Endometrial microvascular endothelial cells (primary cell): Measurements from ENCODE around the gene VAMP4. TPM values are rescaled to one million over a fixed set of nuclear protein-coding genes. Genes with fewer than 3 reads are reported as not detected.
"Not testable (repeated sequence)": the region's sequence is repeated elsewhere in the genome, so short reads cannot be mapped to it uniquely, and the experiment has no call there.

ENCODE experiments used
- in situ Hi-C: cut with HindIII; loops from 2 replicates; pipeline ENCODE4 v1.10.0; 2017; ENCODE audit warnings: low sequenced_read_pairs, low pct_unique_long_range_greater_than_20kb; ENCODE audit errors: inconsistent ontology term
- total RNA-seq: library from RNA; depleted of rRNA; stranded (reverse); fragments of >200 nt; gene quantifications from one replicate; pipeline ENCODE4 v1.2.3, GENCODE V29; 2015; ENCODE audit errors: inconsistent ontology term

The VAMP4 gene
- total RNA-seq, 1 donor from 2014 or later: 10.0 TPM

- in situ Hi-C loops: no loop called here
Observed at GRCh38 chr1:171715813-171716251, 26.0 kb downstream of the VAMP4 start.

GRCh38 chr1:171712341-171712740, 29.5 kb downstream of the VAMP4 start:
- in situ Hi-C loops: no loop called here

GRCh38 chr1:171711643-171712042, 30.2 kb downstream of the VAMP4 start:
- in situ Hi-C loops: no loop called here

GRCh38 chr1:171707583-171707982, 34.3 kb downstream of the VAMP4 start:
- in situ Hi-C loops: no loop called here

GRCh38 chr1:171702598-171702997, 39.3 kb downstream of the VAMP4 start:
- in situ Hi-C loops: no loop called here

- in situ Hi-C loops: no loop called here
Observed at GRCh38 chr1:171699531-171699930, 42.3 kb downstream of the VAMP4 start.

GRCh38 chr1:171695772-171696171, 46.1 kb downstream of the VAMP4 start:
- in situ Hi-C loops: not testable (repeated sequence)

GRCh38 chr1:171693541-171693940, 48.3 kb downstream of the VAMP4 start:
- in situ Hi-C loops: not testable (repeated sequence)

- in situ Hi-C loops: no loop called here
Observed at GRCh38 chr1:171683870-171684269, 58.0 kb downstream of the VAMP4 start.

GRCh38 chr1:171680339-171680738, 61.5 kb downstream of the VAMP4 start:
- in situ Hi-C loops: no loop called here

GRCh38 chr1:171676823-171677222, 65.0 kb downstream of the VAMP4 start:
- in situ Hi-C loops: no loop called here

GRCh38 chr1:171674431-171675405, 67.1 kb downstream of the VAMP4 start:
- in situ Hi-C loops: loop anchor here (25.0 kb wide), 1 partner anchor 288 kb away; no protein-coding TSS in a partner anchor

- in situ Hi-C loops: loop anchor here (25.0 kb wide), 1 partner anchor 292 kb away; no protein-coding TSS in a partner anchor
Observed at GRCh38 chr1:171670739-171671138, 71.1 kb downstream of the VAMP4 start.

GRCh38 chr1:171668372-171668771, 73.5 kb downstream of the VAMP4 start:
- in situ Hi-C loops: loop anchor here (25.0 kb wide), 1 partner anchor 294 kb away; no protein-coding TSS in a partner anchor

GRCh38 chr1:171666114-171666769, 75.6 kb downstream of the VAMP4 start:
- in situ Hi-C loops: loop anchor here (25.0 kb wide), 1 partner anchor 296 kb away; no protein-coding TSS in a partner anchor

GRCh38 chr1:171664976-171665375, 76.9 kb downstream of the VAMP4 start:
- in situ Hi-C loops: loop anchor here (25.0 kb wide), 1 partner anchor 297 kb away; no protein-coding TSS in a partner anchor

- in situ Hi-C loops: loop anchor here (25.0 kb wide), 1 partner anchor 298 kb away; no protein-coding TSS in a partner anchor
Observed at GRCh38 chr1:171663854-171664575, 77.8 kb downstream of the VAMP4 start.

- in situ Hi-C loops: loop anchor here (25.0 kb wide), 1 partner anchor 299 kb away; no protein-coding TSS in a partner anchor
Observed at GRCh38 chr1:171663036-171663853, 78.6 kb downstream of the VAMP4 start.
